NCI-H345 (cell line): Measurements from ENCODE around the gene PARD3B.

ENCODE experiments used
- DNase-seq: peaks from one replicate; lab custom pipeline; 2025; lab: John Stamatoyannopoulos, UW

PARD3B gene

GRCh38 chr2:205405194-205405593 is 859.9 kb downstream of the PARD3B start:
- DNase-seq: no peak

DNA sequence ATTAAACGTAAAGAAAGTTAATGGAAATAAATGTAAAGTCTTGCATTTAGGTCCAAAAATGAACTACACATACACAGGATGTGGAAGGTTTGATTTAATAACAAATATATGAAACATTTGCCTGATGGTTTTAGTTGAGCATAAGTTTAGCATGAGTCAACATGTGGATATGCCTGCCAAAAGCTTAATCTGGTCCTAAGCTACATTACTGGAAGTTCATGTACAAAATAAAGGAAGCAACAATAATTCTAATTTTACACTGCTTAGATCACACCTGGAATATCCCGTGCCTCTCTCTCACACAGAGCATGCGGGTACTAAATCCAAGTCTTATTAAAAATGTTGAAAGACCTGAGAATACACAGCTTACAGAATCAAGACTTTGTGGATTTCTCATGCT is 860.5 kb downstream of the PARD3B start:
- DNase-seq: no peak

GRCh38 chr2:205407984-205408383 is 862.7 kb downstream of the PARD3B start:
- DNase-seq: no peak

- no peak for DNase-seq
These were observed 863.4 kb downstream of the PARD3B start for GRCh38 chr2:205408696-205409095.

DNA sequence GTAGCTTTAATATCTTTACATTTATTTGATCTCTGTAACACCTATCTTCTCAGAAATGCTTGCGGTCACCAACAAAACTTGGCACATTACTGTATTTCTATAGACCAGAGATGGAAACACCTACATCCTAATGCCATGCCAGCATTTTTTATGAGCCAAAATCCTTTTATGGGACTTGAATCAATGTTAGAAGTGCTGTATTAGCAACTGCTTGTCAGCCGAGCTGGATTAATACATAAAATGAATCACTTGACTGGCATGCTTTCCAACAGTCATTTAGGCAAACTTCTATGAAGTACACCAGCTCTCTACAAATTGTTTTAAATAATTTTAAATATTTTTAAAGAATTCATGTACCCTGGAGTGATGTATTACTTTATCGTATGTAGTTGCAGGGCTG is 864.1 kb downstream of the PARD3B start:
- DNase-seq: no peak

GRCh38 chr2:205411558-205411957 is 866.3 kb downstream of the PARD3B start:
- DNase-seq: no peak

GRCh38 chr2:205424326-205424725 is 879.1 kb downstream of the PARD3B start:
- DNase-seq: no peak

GRCh38 chr2:205425102-205425501 is 879.8 kb downstream of the PARD3B start:
- DNase-seq: no peak

- DNase-seq: no peak
These were observed 881.8 kb downstream of the PARD3B start for GRCh38 chr2:205427112-205427511.

DNA sequence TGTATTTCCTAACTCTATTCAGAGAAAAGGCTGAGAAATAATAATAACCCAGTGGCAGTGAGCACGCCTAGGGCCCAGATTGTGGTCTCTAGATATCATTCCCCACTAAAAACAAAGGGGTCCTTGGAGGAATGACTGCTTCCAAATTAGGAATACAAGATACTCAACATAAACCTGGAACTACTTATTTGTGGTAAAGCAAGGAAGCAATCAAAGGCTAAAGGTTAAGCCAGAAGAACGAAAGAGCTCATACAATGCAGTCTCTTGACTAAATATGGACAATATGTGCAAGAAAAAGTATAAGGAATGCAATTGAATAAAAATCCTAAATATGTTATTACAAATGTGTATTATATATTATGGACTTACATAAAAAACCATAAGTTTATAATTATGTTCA is 883.5 kb downstream of the PARD3B start:
- DNase-seq: no peak

DNA sequence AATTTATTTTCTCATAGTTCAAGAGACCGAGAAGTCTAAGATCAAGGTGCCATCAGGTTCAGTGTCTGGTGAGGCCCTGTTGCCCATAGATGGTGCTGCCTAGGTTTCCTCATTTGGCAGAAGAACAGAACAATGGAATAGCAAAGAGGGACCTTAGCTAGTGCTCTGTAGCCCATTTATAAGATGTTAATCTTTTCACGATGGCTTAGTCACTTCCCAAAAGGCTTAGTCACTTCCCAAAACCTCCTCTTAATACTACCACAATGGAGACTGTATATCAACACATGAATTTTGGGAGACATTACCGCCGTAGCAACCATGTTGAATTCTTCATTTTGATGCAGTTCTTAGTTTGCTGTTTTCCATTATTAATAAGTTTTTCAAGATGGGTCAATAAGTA is 890.7 kb downstream of the PARD3B start:
- no peak for DNase-seq

- DNase-seq: no peak
These were observed 893.0 kb downstream of the PARD3B start for GRCh38 chr2:205438241-205438640.

DNA sequence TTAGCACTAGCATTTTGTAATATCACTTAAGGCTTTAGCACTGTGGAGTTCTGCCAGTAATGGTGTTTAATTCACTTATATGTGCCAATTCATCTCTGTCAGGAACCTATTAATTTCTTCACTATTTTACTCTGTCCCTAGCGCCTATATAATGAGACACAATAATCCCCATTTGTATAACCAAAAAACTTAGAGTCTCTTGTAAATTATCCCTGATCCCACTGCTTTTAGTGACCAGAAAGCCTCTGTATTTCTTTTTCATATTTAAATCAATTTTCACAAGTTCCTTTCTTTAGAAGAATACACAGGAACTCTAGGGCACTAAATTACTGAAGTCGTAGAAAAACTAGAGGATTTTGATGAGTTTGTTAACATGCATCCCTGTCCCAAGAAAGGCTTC is 894.3 kb downstream of the PARD3B start:
- no peak for DNase-seq

DNA sequence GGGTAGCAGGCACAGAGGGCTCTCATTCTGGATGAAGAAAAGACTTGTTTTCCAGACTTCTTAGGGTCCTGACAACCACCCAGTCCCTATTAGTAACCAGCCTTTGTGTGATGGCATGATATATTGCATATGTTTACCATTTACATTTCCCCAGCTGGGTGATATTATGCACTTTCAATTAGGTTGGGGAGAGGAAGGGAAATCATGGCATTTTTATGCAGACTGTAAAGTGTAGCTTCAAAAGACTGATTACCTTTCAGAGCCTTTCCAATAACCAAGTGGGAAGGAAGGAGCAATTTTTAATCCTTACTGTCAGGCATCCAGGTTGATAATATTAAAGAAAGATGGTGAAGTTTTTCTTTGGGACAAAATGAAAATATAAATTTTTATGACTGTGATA is 896.2 kb downstream of the PARD3B start:
- no peak for DNase-seq

- no peak for DNase-seq
These were observed 902.9 kb downstream of the PARD3B start for GRCh38 chr2:205448189-205448588.

DNA sequence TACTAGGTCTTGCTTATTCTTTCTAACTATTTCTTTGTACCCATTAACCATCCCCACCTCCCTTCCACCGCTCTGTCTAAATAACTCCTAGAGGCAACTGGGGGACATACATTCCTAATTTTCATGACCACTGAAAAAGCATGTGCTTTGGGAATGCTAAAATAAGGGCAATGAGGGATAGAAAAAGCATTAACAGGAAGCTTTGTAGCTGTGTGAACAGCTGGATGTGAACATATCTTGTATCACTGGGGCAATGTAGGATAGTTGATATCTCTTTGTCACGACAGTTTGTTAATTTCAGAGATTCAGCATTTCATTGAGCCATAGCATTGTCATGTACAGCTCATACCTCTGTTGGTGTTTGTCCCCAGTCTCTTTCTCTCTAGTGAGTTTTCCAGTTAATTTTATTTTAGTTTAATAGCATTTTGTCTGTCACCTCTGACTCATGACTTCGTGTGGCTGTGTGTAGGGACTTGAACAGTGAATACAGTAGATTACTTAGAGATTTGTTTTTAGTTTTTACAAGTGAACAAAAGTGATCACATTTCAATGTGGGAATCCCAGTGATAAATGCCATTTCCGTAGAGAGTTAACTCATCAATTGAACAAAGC is 906.7 kb downstream of the PARD3B start:
- no peak for DNase-seq

GRCh38 chr2:205453202-205453601 is 907.9 kb downstream of the PARD3B start:
- no peak for DNase-seq

DNA sequence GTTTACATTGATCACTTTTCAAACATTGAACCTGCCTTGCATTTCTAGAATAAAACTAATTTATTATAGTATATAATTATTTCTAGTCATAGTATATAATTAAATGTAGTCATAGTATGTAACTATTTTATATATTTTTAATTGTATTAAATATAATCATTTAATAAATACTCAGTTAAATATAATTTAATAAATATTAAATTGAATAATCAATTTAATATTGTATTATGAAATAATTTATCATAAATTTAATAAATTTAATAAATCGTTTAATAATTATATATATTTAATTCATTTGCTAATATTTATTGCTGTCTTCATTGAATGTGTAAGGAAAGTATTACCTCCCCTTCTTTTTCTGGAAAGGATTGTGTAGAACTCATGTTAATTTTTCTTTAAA is 911.4 kb downstream of the PARD3B start:
- DNase-seq: no peak

GRCh38 chr2:205460217-205460616 is 914.9 kb downstream of the PARD3B start:
- no peak for DNase-seq

GRCh38 chr2:205461169-205461568 is 915.9 kb downstream of the PARD3B start:
- DNase-seq: no peak

- no peak for DNase-seq
These were observed 916.7 kb downstream of the PARD3B start for GRCh38 chr2:205461678-205462665.

GRCh38 chr2:205462681-205463345 is 917.5 kb downstream of the PARD3B start:
- DNase-seq: no peak

DNA sequence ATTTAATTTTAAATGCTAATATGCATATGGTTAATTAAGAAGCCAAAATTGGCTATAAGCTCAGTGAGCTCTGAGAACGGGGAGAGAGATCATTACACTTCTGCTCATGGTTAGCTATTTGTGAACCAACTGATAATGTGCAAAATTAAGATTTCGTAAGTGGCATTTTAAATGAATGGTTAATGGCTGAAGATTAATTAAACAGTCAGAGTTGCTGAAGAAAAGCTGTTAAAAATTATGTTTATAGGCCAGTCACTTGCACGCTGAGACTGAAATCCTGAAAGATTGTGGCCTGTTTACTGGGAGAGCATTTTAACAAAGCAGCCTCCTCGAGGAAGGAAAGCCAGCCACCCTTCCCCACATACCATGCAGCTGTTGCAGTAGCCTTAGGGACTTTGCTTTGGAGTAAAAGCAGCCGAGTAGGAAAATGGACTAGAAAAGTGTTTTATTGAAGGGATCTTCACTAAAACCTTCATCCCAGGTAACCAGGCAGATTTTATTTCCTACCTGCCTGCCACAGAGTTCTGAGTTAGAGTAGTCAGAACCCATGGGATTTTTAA is 918.3 kb downstream of the PARD3B start:
- DNase-seq: no peak
